Stimulated activated memory B cell treated with anti-CD40 and anti-IgM and Interleukin-4, amounts not matched to agents 10 μg/mL and 1 μg/mL and 100 μg/mL, for 72 hours (primary cell): Measurements from ENCODE around the gene CCDC88C.
"Not testable (repeated sequence)": the region's sequence is repeated elsewhere in the genome, so short reads cannot be mapped to it uniquely, and the experiment has no call there.

Experiments
- ATAC-seq: fragments of 150-1000 bp; cut with Tn5 transposase; 2 replicates; pipeline ENCODE4 v1.10.0; 2021
- H3K27ac Mint-ChIP-seq: one replicate; pipeline ENCODE4 v1.8.0; 2022; ENCODE audit warnings: mild to moderate bottlenecking, mixed read lengths
- H3K27me3 Mint-ChIP-seq: one replicate; pipeline ENCODE4 v1.8.0; 2022; ENCODE audit warnings: mixed read lengths
- H3K36me3 Mint-ChIP-seq: one replicate; pipeline ENCODE4 v1.8.0; 2022; ENCODE audit warnings: mixed read lengths
- H3K4me1 Mint-ChIP-seq: one replicate; pipeline ENCODE4 v1.8.0; 2022; ENCODE audit warnings: mixed read lengths
- H3K4me3 Mint-ChIP-seq: one replicate; pipeline ENCODE4 v1.8.0; 2022; ENCODE audit warnings: mild to moderate bottlenecking, moderate library complexity, mixed read lengths
- H3K9me3 Mint-ChIP-seq: one replicate; pipeline ENCODE4 v1.8.0; 2022; ENCODE audit warnings: mixed read lengths

Gene CCDC88C

GRCh38 chr14:91409928-91410718 is 7.5 kb downstream of the CCDC88C start:
- H3K27ac Mint-ChIP-seq = peak overlapping the region; percentile 90
- H3K4me1 Mint-ChIP-seq = peaks cover 83% of the 10 kb centered on the region
- peak overlapping the region; percentile 78 for H3K4me3 Mint-ChIP-seq
- ATAC-seq = peak; percentile 75
- peaks cover 68% of the 10 kb centered on the region for H3K36me3 Mint-ChIP-seq
- no peaks in the 10 kb centered on the region for H3K27me3 Mint-ChIP-seq
- no peaks in the 10 kb centered on the region for H3K9me3 Mint-ChIP-seq

- H3K9me3 Mint-ChIP-seq, H3K4me3 Mint-ChIP-seq, H3K27me3 Mint-ChIP-seq, ATAC-seq: not testable (repeated sequence)
- peak overlapping the region; percentile 90 for H3K27ac Mint-ChIP-seq
- H3K36me3 Mint-ChIP-seq = peaks cover 67% of the 10 kb centered on the region
- peaks cover 83% of the 10 kb centered on the region for H3K4me1 Mint-ChIP-seq
These were observed 8.4 kb downstream of the CCDC88C start for GRCh38 chr14:91409240-91409639.

- Mint-ChIP-seq H3K9me3 (no peaks in the 10 kb centered on the region), H3K36me3 (peaks cover 56% of the 10 kb centered on the region), H3K27ac (peak overlapping the region; percentile 72), H3K4me3 (no peak overlapping the region), H3K4me1 (peaks cover 88% of the 10 kb centered on the region), H3K27me3 (no peaks in the 10 kb centered on the region)
- ATAC-seq = no peak
These were observed 10.6 kb downstream of the CCDC88C start for GRCh38 chr14:91406982-91407381.

- H3K36me3 Mint-ChIP-seq = peaks cover 56% of the 10 kb centered on the region
These were observed 11.2 kb downstream of the CCDC88C start for GRCh38 chr14:91406451-91406850.

GRCh38 chr14:91405724-91406435 is 11.7 kb downstream of the CCDC88C start:
- Mint-ChIP-seq H3K36me3 (peaks cover 51% of the 10 kb centered on the region), H3K4me1 (peaks cover 81% of the 10 kb centered on the region), H3K27ac (peak overlapping the region; percentile 72), H3K27me3 (no peaks in the 10 kb centered on the region), H3K4me3 (no peak overlapping the region), H3K9me3 (no peaks in the 10 kb centered on the region)
- ATAC-seq = no peak

More at GRCh38 chr14:91406451-91406850, 11.2 kb downstream of the CCDC88C start:
- H3K4me1 Mint-ChIP-seq = peaks cover 86% of the 10 kb centered on the region
- peak overlapping the region; percentile 5 for H3K4me3 Mint-ChIP-seq
- H3K9me3 Mint-ChIP-seq = no peaks in the 10 kb centered on the region
- peak overlapping the region; percentile 72 for H3K27ac Mint-ChIP-seq
- no peaks in the 10 kb centered on the region for H3K27me3 Mint-ChIP-seq
- ATAC-seq = no peak

- peaks cover 81% of the 10 kb centered on the region for H3K4me1 Mint-ChIP-seq
- no peak overlapping the region for H3K4me3 Mint-ChIP-seq
- no peak for ATAC-seq
- no peaks in the 10 kb centered on the region for H3K27me3 Mint-ChIP-seq
- peaks cover 45% of the 10 kb centered on the region for H3K36me3 Mint-ChIP-seq
- no peaks in the 10 kb centered on the region for H3K9me3 Mint-ChIP-seq
- H3K27ac Mint-ChIP-seq = peak overlapping the region; percentile 72
These were observed 12.3 kb downstream of the CCDC88C start for GRCh38 chr14:91405241-91405721.

GRCh38 chr14:91402771-91403600 is 14.6 kb downstream of the CCDC88C start:
- no peak for ATAC-seq
- H3K27ac Mint-ChIP-seq = peak overlapping the region; percentile 81
- no peak overlapping the region for H3K4me3 Mint-ChIP-seq
- H3K4me1 Mint-ChIP-seq = peaks cover 85% of the 10 kb centered on the region
- H3K9me3 Mint-ChIP-seq = no peaks in the 10 kb centered on the region
- H3K36me3 Mint-ChIP-seq = peaks cover 28% of the 10 kb centered on the region
- H3K27me3 Mint-ChIP-seq = no peaks in the 10 kb centered on the region

GRCh38 chr14:91402348-91402747 is 15.3 kb downstream of the CCDC88C start:
- H3K27ac Mint-ChIP-seq = peak overlapping the region; percentile 81
- peak overlapping the region; percentile 15 for H3K4me3 Mint-ChIP-seq
- no peaks in the 10 kb centered on the region for H3K9me3 Mint-ChIP-seq
- H3K36me3 Mint-ChIP-seq = peaks cover 22% of the 10 kb centered on the region
- no peaks in the 10 kb centered on the region for H3K27me3 Mint-ChIP-seq
- ATAC-seq = no peak
- H3K4me1 Mint-ChIP-seq = peaks cover 88% of the 10 kb centered on the region

- Mint-ChIP-seq H3K4me3 (no peak overlapping the region), H3K4me1 (peaks cover 87% of the 10 kb centered on the region), H3K27me3 (no peaks in the 10 kb centered on the region), H3K36me3 (peaks cover 16% of the 10 kb centered on the region), H3K9me3 (no peaks in the 10 kb centered on the region), H3K27ac (peak overlapping the region; percentile 81)
- ATAC-seq = no peak
These were observed 15.9 kb downstream of the CCDC88C start for GRCh38 chr14:91401751-91402150.

- peak overlapping the region; percentile 96 for H3K4me3 Mint-ChIP-seq
- ATAC-seq = no peak
- peak overlapping the region; percentile 65 for H3K27ac Mint-ChIP-seq
- H3K4me1 Mint-ChIP-seq = peaks cover 90% of the 10 kb centered on the region
- H3K27me3 Mint-ChIP-seq = no peaks in the 10 kb centered on the region
- H3K36me3 Mint-ChIP-seq = peaks cover 11% of the 10 kb centered on the region
- no peaks in the 10 kb centered on the region for H3K9me3 Mint-ChIP-seq
These were observed 16.9 kb downstream of the CCDC88C start for GRCh38 chr14:91400696-91401095.

- Mint-ChIP-seq H3K4me1 (peaks cover 91% of the 10 kb centered on the region), H3K27ac (peak overlapping the region; percentile 65), H3K27me3 (no peaks in the 10 kb centered on the region), H3K4me3 (peak overlapping the region; percentile 96), H3K9me3 (no peaks in the 10 kb centered on the region), H3K36me3 (peaks cover 8% of the 10 kb centered on the region)
- peak; percentile 77 for ATAC-seq
These were observed 17.6 kb downstream of the CCDC88C start for GRCh38 chr14:91399868-91400640.

- peaks cover 91% of the 10 kb centered on the region for H3K4me1 Mint-ChIP-seq
- no peaks in the 10 kb centered on the region for H3K9me3 Mint-ChIP-seq
- H3K36me3 Mint-ChIP-seq = peaks cover 6% of the 10 kb centered on the region
- H3K27ac Mint-ChIP-seq = peak overlapping the region; percentile 65
- ATAC-seq = peak; percentile 32
- peak overlapping the region; percentile 96 for H3K4me3 Mint-ChIP-seq
- no peaks in the 10 kb centered on the region for H3K27me3 Mint-ChIP-seq
These were observed 18.9 kb downstream of the CCDC88C start for GRCh38 chr14:91398707-91399106.

GRCh38 chr14:91397965-91398591 is 19.5 kb downstream of the CCDC88C start:
- no peaks in the 10 kb centered on the region for H3K27me3 Mint-ChIP-seq
- peak overlapping the region; percentile 67 for H3K4me3 Mint-ChIP-seq
- peaks cover 91% of the 10 kb centered on the region for H3K4me1 Mint-ChIP-seq
- ATAC-seq = no peak
- H3K27ac Mint-ChIP-seq = peak overlapping the region; percentile 65
- peaks cover 6% of the 10 kb centered on the region for H3K36me3 Mint-ChIP-seq
- H3K9me3 Mint-ChIP-seq = no peaks in the 10 kb centered on the region
